Measurements from ENCODE around the gene TRIM59.

The TRIM59 gene

DNA sequence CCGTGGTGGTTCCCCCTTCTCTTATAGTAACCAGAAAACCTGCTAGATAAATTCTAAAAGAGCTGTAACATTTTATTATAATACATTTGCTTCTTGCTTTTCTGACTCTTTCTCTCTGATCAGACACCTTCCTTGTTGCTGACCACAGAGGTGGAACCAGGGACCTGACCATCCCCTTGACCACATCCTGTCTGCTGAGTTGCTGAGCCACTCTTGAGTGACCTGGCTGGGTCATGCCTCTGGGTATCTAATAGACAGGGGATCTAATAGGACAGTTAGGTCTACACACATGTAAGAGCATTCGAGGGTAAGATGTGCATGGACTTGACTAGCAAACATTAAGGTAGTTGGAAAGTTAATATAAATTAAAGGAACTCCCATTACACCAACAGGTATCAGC, 22.8 kb upstream of the TRIM59 start:
- TF ChIP-seq, protein P1, sequence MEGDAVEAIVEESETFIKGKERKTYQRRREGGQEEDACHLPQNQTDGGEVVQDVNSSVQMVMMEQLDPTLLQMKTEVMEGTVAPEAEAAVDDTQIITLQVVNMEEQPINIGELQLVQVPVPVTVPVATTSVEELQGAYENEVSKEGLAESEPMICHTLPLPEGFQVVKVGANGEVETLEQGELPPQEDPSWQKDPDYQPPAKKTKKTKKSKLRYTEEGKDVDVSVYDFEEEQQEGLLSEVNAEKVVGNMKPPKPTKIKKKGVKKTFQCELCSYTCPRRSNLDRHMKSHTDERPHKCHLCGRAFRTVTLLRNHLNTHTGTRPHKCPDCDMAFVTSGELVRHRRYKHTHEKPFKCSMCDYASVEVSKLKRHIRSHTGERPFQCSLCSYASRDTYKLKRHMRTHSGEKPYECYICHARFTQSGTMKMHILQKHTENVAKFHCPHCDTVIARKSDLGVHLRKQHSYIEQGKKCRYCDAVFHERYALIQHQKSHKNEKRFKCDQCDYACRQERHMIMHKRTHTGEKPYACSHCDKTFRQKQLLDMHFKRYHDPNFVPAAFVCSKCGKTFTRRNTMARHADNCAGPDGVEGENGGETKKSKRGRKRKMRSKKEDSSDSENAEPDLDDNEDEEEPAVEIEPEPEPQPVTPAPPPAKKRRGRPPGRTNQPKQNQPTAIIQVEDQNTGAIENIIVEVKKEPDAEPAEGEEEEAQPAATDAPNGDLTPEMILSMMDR (IDR thresholded peaks at IDR 0.05) = no peak

DNA sequence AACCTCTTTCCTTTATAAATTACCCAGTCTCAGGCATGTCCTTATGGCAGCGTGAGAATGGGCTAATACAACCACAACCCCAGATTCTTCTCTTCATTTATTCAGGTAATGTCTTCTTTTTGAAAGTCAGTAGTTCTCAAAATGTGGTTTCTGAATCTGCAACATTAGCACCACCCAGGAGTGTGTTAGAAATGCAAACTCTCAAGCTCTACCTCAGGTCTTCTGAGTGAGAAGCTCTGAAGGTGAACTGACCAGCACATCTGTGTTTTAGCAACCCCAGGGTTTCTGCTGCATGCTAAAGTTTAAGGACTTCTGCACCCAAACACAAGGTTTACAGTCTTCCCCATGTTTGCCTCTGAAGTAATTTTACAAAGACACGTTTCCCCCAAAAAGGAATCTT, 22.3 kb upstream of the TRIM59 start:
- TF ChIP-seq, protein P1 (IDR thresholded peaks at IDR 0.05) = no peak

DNA sequence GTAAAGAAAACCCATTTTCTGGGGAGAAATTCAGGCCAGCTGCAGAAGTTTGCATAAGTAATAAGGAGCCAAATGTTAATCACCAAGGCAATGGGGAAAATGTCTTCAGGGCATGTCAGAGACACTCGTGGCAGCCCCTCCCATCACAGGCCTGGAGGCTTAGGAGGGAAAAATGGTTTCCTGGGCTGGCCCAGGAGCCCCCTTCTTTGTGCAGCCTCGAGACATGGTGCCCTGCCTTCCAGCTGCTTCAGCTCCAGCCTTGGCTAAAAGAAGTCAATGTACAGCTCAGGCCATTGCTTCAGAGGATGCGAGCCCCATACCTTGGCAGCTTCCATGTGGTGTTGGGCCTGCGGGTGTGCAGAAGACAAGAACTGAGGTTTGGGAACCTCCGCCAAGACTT, 20.6 kb upstream of the TRIM59 start:
- TF ChIP-seq, protein P1 (IDR thresholded peaks at IDR 0.05) = no peak

DNA sequence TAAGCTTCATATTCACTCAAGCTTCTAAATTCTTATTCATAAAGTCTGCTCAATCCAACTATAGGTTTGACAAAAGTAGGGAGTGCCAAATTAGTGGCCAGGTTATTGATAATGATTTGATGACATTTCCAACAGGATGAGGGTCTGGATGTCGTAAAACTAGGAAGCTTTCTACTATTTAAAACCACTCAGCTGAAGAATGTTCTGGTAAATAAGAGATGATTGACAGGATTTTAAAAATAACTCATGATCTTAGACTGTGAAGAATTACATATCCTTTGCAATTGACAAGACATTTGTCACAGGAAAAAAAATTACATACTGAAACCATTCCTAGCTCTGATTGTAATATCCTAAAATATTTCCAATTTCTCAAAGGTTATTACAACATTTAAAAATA, 15.4 kb upstream of the TRIM59 start:
- TF ChIP-seq, protein P1 (IDR thresholded peaks at IDR 0.05) = no peak

DNA sequence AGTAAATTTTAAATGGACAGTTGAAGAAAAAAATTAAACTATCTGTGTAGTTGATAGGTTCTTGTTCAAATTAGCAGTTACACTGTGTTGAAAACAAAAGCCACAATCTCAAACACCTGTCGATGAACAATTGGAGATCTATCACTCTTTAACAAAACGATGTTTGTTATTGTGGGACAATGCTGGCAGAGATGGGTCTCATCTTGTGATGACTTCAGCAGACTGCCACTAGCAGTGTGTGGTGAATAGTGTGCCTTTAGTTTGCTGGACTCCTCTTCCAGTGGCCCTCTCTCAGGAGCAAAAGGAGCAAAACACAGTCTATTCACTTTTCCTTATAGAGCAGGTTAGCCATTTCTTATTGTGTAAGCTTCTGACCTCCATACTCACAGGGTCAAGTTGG, 14.7 kb upstream of the TRIM59 start:
- TF ChIP-seq, protein P1 (IDR thresholded peaks at IDR 0.05) = no peak

DNA sequence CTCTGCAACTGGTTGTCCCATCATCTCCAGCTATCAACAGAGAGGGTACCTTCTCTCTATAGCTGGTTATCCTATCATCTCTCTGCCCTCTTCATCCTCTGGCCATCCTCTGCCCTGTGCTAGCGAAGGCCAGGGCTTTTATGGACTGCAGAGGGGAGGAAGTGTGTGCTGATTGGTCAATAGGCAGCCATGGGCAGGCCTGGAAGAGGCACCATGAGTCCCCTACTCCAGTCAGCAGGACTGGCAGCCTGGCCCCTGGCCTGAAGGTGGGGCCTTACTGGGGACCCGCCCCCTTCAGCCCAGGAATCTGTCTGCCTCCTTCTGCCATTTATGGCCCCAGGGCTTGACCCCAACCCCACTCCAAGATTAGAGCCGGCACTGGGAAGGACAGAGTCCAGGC, 10.4 kb upstream of the TRIM59 start:
- TF ChIP-seq, protein P1 (IDR thresholded peaks at IDR 0.05) = no peak

DNA sequence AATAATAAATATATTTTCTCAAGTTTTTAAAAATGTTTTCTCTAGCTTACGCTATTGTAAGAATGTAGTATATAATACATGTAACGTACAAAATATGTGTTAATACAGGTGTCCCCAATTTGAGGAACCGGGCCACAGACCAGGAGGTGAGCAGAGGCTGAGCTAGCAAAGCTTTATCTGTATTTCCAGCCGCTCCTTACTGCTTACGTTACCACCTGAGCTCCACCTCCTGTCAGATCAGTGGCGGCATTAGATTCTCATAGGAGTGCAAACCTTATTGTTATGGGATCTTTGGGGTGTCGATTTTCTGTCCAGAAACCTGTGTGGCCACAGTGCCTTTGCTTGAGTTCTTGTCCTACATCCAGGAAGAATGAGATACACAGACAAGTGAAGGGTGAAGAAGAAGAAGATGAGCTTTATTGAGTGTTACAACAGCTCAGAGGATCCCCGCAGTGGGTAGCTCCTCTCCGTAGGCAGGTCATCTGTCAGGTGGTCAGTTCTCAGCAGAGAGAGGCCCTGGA, 9.9 kb upstream of the TRIM59 start:
- TF ChIP-seq, protein P1 (IDR thresholded peaks at IDR 0.05) = no peak

DNA sequence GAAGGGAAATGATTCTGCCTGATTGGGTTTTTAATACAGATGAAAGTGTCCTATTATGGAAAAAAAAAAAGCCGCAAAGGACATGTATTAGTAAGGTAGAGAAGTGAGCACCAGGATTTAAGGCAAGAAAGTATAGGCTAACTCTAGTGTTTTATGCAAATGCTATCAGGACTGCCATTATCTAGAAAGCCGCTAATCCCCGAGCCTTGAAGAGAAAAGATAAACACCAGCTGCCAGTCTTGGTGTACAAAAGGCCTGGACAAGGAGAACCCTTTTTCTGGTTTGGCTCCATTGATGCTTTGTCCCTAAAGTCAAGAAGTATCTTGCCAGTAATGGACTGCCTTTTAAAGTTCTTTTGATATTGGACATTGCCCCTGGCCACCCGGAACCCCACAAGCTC, 8.6 kb upstream of the TRIM59 start:
- TF ChIP-seq, protein P1 (IDR thresholded peaks at IDR 0.05) = no peak

Measured in LNCAP (cell line).